Measurements from ENCODE around the gene MAP1LC3C.

Gene MAP1LC3C

DNA sequence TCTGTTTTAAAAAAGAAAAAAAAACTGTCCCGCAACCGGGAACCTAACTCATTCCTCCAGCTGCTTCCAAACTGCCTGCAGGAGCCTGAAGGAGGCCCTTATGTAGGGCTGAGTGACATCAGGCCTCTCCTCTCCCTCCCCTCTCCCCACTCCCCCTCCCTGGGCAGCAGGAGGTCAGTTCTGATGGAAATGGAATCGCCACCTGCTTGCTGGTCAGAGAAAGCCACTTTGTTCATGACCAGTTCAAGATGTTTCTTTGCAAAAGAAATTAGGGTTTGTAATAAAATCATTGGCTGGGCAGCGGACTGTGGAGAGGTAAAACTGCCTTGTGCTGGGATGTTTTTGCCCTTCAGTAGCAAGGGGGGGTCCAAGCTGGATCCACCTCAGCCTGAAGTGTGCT lies at the start of gene MAP1LC3C:
TSS of gene MAP1LC3C (minus strand) at position 73 of the 400 bp plus-strand sequence. CDS start 90 bp downstream, outside the sequence.
- no peak for DNase-seq

DNA sequence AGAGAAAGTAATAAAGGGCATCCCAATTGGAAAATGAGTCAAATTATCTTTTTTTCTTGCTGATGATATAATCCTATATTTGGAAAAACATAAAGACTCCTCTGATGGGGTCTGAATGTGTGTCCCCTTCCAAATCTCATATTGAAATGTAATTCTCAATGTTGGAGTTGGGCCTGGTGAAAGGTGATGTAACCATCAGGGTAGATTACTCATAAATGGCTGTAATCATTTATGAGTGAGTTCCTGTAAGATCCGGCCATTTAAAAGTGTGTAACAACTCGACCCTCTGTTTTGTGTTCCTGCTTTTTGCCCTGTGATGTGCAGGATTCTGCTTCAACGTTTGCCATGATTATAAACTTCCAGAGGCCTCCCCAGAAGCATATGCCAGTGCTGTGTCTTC lies 44.3 kb upstream of the MAP1LC3C start:
- no peak for DNase-seq

DNA sequence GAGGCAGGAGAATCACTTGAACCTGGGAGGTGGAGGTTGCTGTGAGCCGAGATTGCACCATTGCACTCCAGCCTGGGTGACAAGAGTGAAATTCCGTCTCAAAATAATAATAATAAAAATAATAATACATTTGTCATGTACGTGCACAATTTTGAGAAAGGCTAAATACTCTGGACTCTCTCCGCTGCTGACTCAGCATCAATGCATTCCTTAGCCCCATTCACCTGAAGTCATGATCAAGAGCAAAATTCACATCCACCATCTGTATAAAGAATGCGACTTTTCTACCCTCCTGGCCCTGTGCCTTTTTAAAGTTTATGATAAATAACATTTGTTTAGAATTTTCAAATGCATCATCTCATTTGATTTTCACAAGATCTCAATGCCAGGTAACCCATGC lies 35.5 kb upstream of the MAP1LC3C start:
- DNase-seq: no peak

DNA sequence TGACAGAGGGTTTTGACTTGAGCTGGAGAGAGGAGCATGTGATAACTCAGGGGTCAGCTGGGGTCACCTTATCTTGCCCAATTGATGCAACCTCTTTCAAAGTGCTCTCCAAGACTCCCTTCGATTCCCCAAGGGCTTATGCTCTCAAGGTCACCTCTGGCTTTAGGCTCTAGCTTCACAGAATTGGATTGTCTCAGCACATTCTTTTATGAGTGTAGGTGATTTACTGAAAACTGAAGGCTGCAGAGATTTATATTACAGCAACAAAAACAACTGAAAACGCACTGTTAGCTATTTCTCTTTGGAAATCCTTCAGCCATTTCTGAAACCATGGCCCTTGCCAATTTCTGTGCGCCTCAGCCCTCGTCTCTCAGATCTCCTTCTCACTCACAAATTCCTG lies 34.5 kb upstream of the MAP1LC3C start:
- DNase-seq: no peak

DNA sequence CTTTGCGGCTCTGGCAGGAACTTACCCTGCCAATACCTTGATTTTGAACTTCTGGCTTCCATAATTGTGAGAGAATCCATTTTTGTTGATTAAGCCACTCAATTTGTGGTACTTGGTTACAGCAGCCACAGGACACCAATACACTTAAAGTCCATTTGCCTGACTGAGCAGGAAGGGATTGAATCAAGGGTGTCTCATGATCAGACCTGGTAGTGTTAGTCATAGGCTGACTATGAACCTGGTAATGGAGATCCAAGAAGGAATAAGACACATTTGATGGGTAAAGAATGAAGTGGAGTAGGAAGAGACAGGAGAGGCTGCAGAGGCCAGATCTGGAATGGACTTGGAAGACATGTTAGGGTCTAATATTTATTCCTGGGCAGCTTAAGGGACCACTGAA lies 31.2 kb upstream of the MAP1LC3C start:
- DNase-seq: no peak

DNA sequence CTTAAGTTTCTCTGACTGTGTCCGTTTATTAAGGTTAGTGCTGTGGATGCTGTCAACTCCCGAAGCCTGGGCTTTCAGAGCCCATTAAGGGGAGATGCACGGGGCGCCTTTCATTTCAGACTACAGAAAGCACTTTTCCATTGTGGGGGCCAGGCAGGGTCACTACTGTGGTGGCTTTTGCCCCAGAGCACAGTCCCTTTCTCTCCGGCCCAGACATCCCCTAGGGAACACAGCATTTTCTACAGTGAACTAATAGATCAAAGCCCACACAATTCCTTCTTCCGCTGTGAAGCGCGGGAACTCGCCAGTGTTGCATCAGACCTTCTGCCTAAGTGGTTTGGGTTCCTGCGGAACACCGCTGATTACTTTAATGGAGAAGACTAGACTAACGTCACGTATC lies 26.8 kb upstream of the MAP1LC3C start:
- no peak for DNase-seq

DNA sequence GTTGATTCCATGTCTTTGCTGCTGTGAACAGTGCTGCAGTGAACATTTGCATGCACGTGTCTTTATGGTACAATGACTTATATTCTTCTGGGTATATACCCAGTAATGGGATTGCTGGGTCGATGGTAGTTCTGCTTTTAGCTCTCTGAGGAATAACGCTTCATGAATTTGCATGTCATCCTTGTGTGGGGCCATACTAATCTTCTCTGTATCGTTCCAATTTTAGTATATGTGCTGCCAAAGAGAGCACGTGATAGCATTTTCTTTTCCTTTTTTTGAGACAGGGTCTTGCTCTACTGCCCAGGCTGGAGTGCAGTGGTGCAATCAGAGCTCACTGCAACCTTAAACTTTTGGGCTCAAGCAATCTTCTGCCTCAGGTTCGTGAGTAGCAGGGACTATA lies 24.9 kb upstream of the MAP1LC3C start:
- DNase-seq: no peak

DNA sequence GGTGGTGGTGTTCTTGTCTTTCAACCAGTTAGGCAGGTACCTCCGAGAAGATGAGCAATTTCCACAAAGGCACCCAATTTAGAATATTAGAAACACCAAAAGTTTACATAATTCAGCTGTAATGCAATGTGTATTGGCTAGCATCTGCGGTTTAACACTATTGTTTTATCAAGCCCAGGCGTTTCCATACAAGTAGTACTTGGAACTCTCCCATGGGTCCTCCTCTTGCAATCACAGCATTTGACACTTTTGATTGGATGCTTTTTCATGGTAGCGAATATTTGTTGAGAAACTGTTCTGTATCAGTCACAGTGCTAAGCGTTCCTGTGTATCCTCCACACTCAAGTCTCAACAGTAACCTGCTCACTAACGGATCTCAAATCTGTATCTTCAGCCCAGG lies 20.1 kb upstream of the MAP1LC3C start:
- no peak for DNase-seq

DNA sequence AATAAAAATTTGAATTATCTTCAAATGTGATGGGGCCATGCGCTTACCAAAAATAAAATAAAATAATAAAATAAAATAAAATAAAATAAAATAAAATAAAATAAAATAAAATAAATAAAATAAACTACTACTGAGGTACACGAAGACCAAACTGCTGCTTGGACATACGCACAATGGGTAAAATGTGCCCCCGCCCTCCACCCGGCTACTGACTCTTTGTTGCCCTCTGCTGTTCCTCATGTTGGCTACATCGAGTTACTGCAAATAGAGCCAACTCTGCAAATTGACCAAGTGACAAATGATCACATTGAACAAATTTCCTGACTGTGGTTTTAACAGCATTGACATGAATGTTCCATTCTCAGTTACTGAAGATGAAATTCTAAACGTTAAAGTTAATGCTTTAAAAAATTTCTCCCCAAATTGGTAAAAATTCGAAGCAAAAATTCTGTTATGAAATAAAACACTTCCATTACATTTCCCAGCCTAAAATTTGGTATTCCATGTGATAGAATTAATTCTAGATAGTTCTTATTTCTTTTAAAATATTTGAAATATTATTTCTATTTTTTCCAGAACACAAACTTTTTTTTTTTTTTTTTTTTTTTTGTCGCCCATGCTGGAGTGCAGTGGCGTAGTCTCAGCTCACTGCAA lies 18.8 kb upstream of the MAP1LC3C start:
- peak in 1 of 2 experiments; percentile 4 for DNase-seq

DNA sequence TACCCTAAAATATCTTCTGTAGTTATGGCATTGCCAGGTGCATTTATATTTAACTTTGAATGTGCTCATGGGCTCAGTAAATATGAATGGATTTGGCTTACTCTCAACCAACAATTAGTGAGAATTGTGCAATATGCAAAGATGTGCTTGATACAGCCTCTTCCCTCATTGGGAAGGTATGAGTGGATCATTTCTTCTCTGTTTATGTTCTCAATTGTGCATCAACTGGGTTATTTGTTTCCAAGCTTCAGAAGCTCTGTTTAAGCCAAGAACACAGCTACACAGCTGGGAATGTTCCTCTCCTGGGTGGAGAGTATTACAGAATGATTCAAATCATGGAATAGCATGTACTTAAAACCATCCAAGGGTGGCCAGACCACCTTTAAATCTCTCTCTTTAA lies 17.6 kb upstream of the MAP1LC3C start:
- DNase-seq: no peak

DNA sequence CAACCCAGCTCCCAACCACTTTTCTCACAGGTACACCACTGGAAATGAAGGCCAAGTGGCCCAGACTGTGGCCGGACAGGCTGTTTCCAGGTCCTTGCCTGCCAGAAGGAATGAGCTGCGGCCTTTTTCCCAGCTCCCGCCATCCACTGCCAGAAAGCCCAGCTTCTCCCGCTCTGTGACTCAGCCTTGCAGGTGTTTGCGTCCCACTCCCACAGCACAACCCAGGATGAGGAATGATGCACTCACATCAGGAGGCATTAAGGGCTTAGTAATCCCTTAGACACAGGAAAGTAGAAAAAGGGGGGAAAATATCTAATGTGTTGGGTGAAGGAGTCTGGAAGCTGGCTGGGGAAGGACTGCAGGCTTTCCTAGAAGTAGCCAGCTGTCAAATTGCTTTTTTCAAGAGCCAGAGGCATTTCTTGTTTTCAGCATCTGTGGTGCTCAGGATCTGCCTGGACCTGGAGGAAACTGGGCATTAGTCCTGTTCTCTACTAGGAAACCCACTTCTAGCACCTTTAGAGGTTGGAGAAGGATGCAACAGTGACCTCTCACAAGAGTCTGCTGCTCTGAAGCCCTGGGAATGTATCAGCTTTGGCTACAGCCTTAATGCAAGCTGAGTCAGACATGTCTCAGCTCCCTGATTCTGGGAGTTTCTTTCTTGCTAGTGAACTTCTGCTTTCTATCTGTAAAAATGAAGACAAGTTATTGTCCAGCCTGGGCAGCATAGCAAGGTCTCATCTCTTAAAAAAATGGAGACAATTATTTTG lies 13.2 kb upstream of the MAP1LC3C start:
- no peak for DNase-seq

DNA sequence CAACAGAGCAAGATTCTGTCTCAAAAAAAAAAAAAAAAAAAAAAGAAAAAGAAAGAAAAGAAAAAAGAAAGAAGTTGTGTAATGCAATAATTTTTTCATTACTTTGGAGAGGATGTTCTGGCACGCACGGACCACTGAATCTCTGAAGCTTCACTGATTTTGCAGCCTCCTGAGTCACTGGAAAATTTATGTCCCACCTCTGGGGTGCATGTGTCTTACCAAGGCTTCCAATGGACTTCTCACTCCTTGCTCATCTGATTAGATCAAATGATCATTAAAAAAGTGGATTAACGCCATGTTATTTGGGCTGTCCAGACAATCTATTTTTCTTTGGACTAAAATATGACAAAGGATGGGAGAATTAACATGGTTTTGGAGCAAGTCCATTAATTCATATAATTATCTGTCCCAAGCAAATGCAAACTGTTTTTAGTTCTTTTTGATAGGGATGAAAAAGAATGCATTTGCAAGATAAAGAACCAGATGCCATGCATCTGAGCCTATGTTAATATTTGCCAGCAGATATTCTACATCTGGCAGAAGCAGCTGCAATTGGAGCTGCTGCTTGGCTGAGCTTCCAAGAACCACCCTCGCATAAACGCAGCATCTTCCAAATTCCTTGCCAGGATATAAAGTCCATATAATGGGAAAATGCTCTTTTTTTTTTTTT lies 10.1 kb upstream of the MAP1LC3C start:
- DNase-seq: no peak

DNA sequence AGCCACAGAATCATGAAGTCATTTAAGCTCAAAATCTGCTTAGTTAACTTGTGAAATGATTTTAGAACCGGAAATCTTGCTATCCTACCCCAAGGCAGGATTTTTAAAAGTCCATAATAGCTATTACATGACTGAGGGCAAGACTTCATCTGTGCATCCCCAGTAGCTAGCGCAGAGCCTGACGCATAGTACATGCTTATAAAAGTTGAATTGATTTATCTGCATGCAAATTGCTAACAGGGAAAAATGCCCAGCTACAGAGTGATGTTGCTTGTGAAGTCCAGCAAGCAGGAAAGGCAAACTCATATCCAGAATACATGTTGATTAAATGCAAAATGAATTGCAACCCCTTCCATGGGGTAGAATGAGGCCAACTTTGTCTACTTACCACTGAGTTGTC lies 8.1 kb upstream of the MAP1LC3C start:
- DNase-seq: no peak

DNA sequence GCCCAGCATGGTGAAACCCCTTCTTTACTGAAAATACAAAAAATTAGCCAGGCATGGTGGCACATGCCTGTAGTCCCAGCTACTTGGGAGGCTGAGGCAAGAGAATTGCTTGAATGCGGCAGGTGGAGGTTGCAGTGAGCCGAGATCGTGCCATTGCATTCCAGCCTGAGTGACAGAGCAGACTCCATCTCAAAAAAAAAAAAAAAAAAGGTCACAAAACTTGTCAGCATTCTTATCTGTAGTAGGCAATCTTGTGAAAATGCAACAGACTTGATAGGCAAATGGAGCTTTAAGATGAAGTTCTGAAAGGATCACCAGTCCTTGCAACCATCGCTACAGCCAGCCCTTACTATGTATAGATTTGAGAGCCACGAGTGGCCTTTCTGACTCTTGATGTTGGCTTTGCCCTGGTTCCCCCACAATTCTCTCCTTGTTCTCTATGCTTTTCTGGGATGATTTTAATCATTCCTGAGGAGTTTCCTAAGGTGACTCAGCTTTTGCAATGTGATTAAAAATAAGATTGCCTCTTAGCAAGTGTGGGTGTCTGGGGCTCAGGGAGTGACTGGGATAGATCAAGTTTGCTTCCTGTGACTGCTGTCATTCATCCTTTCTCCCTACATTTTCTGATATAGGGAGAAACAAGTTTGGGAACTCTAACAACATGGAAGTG lies 7.1 kb upstream of the MAP1LC3C start:
- no peak for DNase-seq

DNA sequence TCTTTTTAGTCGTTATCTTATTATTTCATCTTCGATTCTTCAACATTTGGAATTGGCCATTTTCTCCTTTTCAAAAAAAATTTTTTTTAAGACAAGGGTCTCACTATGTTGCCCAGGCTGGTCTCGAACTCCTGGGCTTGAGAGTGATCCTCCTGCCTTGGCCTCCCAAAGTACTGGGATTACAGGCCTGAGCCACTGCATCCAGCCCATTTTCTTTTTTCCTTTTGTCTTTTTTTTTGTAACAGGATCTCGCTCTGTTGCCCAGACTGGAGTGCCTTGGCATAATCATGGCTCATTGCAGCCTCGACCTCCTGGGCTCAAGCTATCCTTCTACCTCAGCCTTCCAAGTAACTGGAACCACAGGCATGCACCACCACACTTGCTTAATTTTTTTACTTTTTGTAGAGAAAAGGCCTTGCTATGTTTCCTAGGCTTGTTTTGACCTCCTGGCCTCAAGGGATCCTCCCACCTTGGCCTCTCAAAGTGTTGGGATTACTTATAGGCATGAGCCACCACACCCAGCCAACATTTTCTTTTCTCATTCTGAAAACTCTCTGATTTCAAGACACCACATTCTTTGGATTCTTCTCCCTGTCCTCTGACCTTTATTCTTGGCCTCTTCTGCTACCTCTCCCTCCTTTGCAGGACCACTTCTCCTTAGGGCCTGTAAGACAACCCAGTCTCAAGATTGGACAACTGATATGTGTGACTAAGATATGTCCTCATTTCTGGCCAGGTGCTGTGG lies 6.0 kb upstream of the MAP1LC3C start:
- DNase-seq: no peak

DNA sequence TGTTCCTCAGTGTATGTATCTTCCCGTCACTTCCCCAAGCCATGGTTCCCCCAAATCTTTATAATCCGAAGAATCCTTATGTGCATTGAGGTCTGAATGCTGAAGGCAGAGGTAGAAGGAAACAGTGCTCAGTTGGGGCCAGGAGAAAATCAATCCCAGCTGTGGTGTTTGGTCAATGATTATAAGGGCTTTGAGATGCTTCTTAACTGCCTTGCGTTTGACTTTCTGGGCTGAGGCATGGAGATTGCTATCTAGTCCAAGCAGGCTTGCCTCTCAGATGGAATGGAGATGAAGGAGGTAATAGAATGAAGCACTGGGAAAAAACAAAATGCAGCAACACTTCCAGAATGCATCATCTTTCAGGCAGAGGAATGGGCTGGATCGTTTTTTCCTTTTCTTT lies 3.6 kb upstream of the MAP1LC3C start:
- no peak for DNase-seq

DNA sequence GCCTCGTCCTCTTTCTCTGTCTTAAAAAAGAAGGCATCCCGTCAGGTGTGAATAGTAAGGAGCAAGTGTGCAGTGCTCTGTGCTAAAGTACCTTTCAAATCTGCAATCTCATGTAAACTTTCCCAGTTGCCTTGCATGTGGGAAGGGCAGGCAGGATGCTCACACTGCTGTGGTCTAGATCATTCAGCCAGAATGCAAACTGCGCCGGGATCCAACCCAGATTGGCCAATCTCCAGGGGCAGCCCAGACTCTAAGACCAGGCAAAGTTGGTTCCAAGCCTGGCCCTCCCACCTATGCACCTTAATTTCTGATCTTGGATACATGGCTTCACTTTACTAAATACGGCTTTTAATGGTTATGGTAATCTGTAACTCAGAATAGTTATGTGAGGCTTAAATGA lies 3.2 kb upstream of the MAP1LC3C start:
- no peak for DNase-seq

DNA sequence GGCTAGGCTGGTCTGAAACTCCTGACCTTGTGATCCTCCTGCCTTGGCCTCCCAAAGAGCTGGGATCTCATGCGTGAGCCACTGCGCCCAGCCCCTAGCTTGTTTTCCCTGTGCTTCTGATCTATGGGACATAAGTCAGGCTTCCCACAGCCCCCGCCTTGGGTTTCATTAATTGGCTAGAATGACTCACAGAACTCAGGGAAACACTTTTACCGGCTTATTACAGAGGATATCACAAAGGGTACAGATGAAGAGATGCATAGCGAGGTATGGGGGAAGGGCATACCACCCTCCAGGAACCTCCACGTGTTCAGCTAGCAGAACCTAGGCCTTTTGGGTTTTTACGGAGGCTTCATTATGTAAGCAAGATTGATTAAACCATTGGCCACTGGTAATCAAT lies 1.5 kb upstream of the MAP1LC3C start:
- no peak for DNase-seq

DNA sequence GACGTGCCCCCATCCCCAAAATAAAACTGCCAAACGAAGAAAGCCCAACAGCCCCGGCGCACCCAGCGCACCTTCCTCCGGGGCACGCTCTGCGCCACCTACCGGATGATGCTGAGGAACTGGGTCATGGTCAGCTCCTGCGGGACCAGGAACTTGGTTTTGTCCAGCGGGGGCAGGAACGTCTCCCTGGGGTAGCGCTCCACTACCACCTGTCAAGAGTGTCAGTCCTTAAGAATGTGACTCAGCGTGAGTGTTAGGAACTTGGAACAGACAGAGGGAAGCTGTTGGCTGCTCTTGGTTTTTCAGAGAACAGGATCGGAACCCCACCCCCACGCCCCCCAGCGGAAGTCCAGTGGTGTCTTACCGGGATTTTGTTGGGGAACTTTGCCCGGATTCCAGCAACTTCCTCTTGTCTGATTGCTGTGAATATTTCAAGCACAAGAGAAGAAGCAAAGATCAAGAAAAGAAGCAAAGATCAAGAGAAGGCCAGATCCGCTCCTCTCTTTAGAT lies 431 bp downstream of the MAP1LC3C start:
- peak; percentile 23 to 29 for DNase-seq

DNA sequence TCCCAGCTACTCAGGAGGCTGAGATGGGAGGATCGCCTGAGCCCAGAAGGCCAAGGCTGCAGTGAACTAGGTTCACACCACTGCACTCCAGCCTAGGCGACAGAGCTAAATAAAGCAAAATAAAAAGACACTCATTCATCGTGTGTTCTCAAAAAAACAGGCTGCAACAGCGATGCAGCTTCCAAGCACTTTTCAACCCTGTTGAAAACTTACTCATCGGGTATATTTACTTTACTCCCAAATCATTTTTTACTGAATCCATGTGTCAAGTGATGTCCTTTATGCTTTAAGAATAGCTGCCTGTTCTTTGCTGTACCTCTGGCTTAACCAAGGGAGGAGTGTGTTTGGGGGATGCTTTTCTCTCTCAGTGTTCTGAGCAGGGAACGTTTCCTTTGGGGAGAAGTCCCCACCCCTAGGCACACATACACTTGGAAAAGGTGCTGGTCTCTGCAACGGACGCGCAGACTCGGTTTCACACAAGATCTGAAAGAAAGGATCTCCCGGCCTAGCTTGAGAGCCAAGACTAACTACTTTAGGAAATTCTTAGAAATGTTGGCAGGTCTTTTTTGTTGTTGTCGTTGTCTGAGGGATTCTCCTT lies 1.4 kb downstream of the MAP1LC3C start:
- DNase-seq: no peak

DNA sequence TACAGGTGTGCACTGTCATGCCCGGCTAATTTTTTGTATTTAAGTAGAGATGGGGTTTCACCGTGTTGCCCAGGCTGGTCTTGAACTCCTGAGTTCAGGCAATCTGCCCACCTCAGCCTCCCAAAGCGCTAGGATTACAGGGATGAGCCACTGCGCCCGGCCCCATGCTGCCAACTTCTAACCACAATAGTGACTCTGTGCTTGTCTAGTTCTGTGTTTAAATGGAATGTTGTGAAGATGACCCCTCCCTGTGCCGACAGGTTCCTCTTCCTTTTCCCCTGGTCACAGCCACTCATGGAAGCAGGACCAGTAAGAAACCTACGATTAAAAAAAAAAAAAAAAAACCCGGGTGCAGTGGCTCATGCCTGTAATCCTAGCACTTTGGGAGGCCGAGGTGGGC lies 4.7 kb downstream of the MAP1LC3C start:
- DNase-seq: no peak

DNA sequence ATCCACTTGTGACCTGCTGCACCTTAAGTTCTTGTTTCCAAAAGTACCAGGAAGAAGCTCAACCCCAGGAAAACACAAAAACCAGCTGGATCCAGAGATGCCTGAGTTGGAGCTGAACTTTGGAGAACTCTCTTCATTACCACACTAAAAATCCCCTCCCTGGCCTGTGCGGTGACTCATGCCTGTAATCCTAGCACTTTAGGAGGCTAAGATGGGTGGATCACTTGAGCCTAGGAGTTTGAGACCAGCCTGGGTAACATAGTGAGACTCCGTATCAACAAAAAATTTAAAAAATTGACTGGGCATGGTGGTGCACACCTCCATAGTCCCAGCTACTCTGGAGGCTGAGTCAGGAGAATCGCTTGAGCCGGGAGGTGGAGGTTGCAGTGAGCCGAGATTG lies 6.2 kb downstream of the MAP1LC3C start:
- DNase-seq: no peak
